GM23338 (cell line): ENCODE results near the gene POLG2. TPM values are rescaled to one million over a fixed set of nuclear protein-coding genes. Genes with fewer than 3 reads are reported as not detected.

Experiments
- ATAC-seq: fragments of 200-7000 bp; cut with Tn5 transposase; 3 replicates; pipeline ENCODE4 v1.9.1; 2020
- DNase-seq: peaks from one replicate; pipeline ENCODE4 v3.0.0-alpha.2; 2015; ENCODE audit warnings: low spot score
- H2AFZ ChIP-seq: fragments of 200-600 bp; sonication (generic); 2 replicates; pipeline ENCODE4 v1.8.0; 2016; ENCODE audit warnings: antibody characterized with exemption, mild to moderate bottlenecking, moderate library complexity
- H3F3A ChIP-seq: fragments of 200-600 bp; sonication (generic); replicated peaks from 2 replicates; pipeline ENCODE4 v1.8.0; 2017; ENCODE audit warnings: antibody characterized with exemption, mixed run types, low read depth
- H3K27ac ChIP-seq: fragments of 200-600 bp; sonication (generic); 2 replicates; pipeline ENCODE4 v1.6.1; 2016; ENCODE audit warnings: low read depth
- H3K27me3 ChIP-seq: fragments of 200-600 bp; sonication (generic); 2 replicates; pipeline ENCODE4 v1.8.0; 2016; ENCODE audit warnings: mild to moderate bottlenecking, mixed run types, moderate library complexity; ENCODE audit not compliant: insufficient read depth
- H3K36me3 ChIP-seq: fragments of 200-600 bp; sonication (generic); 2 replicates; pipeline ENCODE4 v1.8.0; 2016; ENCODE audit warnings: mild to moderate bottlenecking; ENCODE audit not compliant: insufficient read depth
- H3K4me1 ChIP-seq: fragments of 200-600 bp; sonication (generic); 2 replicates; pipeline ENCODE4 v1.8.0; 2016; ENCODE audit warnings: mild to moderate bottlenecking, moderate library complexity; ENCODE audit not compliant: insufficient read depth
- H3K4me2 ChIP-seq: fragments of 200-600 bp; sonication (generic); 2 replicates; pipeline ENCODE4 v1.7.1; 2017; ENCODE audit warnings: mixed run types
- H3K4me3 ChIP-seq: fragments of 200-600 bp; sonication (generic); 2 replicates; pipeline ENCODE4 v1.6.1; 2016; ENCODE audit warnings: mixed run types
- H3K79me2 ChIP-seq: fragments of 200-600 bp; sonication (generic); replicated peaks from 2 replicates; pipeline ENCODE4 v1.8.0; 2017; ENCODE audit warnings: mild to moderate bottlenecking; ENCODE audit not compliant: insufficient read depth
- H3K9me2 ChIP-seq: fragments of 200-600 bp; sonication (generic); 2 replicates; pipeline ENCODE4 v1.8.0; 2017; ENCODE audit not compliant: insufficient read depth
- H4K20me1 ChIP-seq: fragments of 200-600 bp; sonication (generic); replicated peaks from 2 replicates; pipeline ENCODE4 v1.8.0; 2017; ENCODE audit warnings: mild to moderate bottlenecking; ENCODE audit not compliant: insufficient read depth
- H3K27ac Mint-ChIP-seq: 2 replicates; pipeline ENCODE4 v1.8.0; 2020; ENCODE audit warnings: inconsistent platforms, mild to moderate bottlenecking, moderate library complexity, mixed read lengths
- H3K27me3 Mint-ChIP-seq: 3 replicates; pipeline ENCODE4 v1.8.0; 2022; ENCODE audit warnings: low read depth, mild to moderate bottlenecking, moderate library complexity, mixed read lengths, inconsistent platforms; ENCODE audit not compliant: insufficient read depth, poor library complexity
- H3K36me3 Mint-ChIP-seq: 3 replicates; pipeline ENCODE4 v1.8.0; 2021; ENCODE audit warnings: low read depth, mild to moderate bottlenecking, inconsistent platforms, moderate library complexity, mixed read lengths
- H3K4me1 Mint-ChIP-seq: 3 replicates; pipeline ENCODE4 v1.8.0; 2020; ENCODE audit warnings: mild to moderate bottlenecking, inconsistent platforms, mixed read lengths
- H3K4me3 Mint-ChIP-seq: 3 replicates; pipeline ENCODE4 v1.8.0; 2021; ENCODE audit warnings: moderate library complexity, mild to moderate bottlenecking, inconsistent platforms, mixed read lengths
- H3K9me3 Mint-ChIP-seq: 3 replicates; pipeline ENCODE4 v1.8.0; 2020; ENCODE audit warnings: moderate library complexity, mild to moderate bottlenecking, inconsistent platforms, mixed read lengths
- CTCF ChIP-seq, 2 experiments: fragments of 200-600 bp in 1 of 2; sonication (generic) in 1 of 2; conservative IDR thresholded peaks; 2 replicates each; pipeline versions ENCODE4 v1.5.1 to v1.6.1; 2016 to 2017; ENCODE audit warnings: antibody characterized with exemption in 2 of 2, low read depth in 2 of 2, mild to moderate bottlenecking in 2 of 2, moderate library complexity in 1 of 2
- EZH2 ChIP-seq: fragments of 200-600 bp; sonication (generic); IDR thresholded peaks from one replicate; pipeline ENCODE4 v1.8.0; 2017; ENCODE audit warnings: antibody characterized with exemption, mild to moderate bottlenecking, low read depth; ENCODE audit not compliant: unreplicated experiment
- JUNB ChIP-seq: IDR thresholded peaks from one replicate; pipeline ENCODE4 v1.6.1; 2016; ENCODE audit warnings: antibody characterized with exemption; ENCODE audit not compliant: unreplicated experiment
- NANOG ChIP-seq: IDR thresholded peaks from 2 replicates; pipeline ENCODE4 v1.6.1; 2016; ENCODE audit warnings: antibody characterized with exemption, borderline replicate concordance
- REST ChIP-seq: IDR thresholded peaks from one replicate; pipeline ENCODE4 v1.6.1; 2018; ENCODE audit warnings: antibody characterized with exemption; ENCODE audit not compliant: unreplicated experiment
- STAT1 ChIP-seq: IDR thresholded peaks from one replicate; pipeline ENCODE4 v1.6.1; 2016; ENCODE audit warnings: antibody characterized with exemption; ENCODE audit not compliant: unreplicated experiment
- ZNF114 ChIP-seq: fragments of 250-450 bp; sonication (Bioruptor Pico); IDR thresholded peaks from 2 replicates; pipeline ENCODE4 v1.5.0; 2020; ENCODE audit warnings: mild to moderate bottlenecking, moderate library complexity
- polyA plus RNA-seq: library from polyadenylated mRNA; unstranded; fragments of >200 nt; fragmentation: Nextera tagmentation; extraction: Ambion mirVana; gene quantifications from 2 replicates; pipeline ENCODE4 v1.2.1, GENCODE V29; 2016
- total RNA-seq: library from RNA; depleted of rRNA; stranded (reverse); fragments of >200 nt; shearing (Covaris generic); gene quantifications from 2 replicates; pipeline ENCODE4 v1.2.3, GENCODE V29; 2014

The POLG2 gene
- total and polyA plus RNA-seq, 2 experiments from 2014 or later: 20.2 to 28.0 TPM

GRCh38 chr17:64449545-64449944 lies 47.3 kb downstream of the POLG2 start:
- no peaks in the 10 kb centered on the region for H3K4me1 ChIP-seq
- H2AFZ ChIP-seq: peak overlapping the region; percentile 19; the same call in 1 of the 2 replicates
- Mint-ChIP-seq H3K27ac (no peak overlapping the region), H3K27me3 (peaks cover 2% of the 10 kb centered on the region), H3K9me3 (no peaks in the 10 kb centered on the region), H3K4me3 (no peak overlapping the region), H3K4me1 (peaks cover 2% of the 10 kb centered on the region; the same call in 1 of the 3 replicates), H3K36me3 (no peaks in the 10 kb centered on the region)
- no peak for TF ChIP-seq NANOG
- TF ChIP-seq ZNF114 (CRISPR knock-in tag): no peak
- no peak for TF ChIP-seq JUNB
- DNase-seq: no peak
- H3K27ac ChIP-seq: no peak overlapping the region
- H3K27me3 ChIP-seq: no peaks in the 10 kb centered on the region
- no peaks in the 10 kb centered on the region for H4K20me1 ChIP-seq
- no peak overlapping the region for H3K4me2 ChIP-seq
- no peaks in the 10 kb centered on the region for H3F3A ChIP-seq
- no peaks in the 10 kb centered on the region for H3K79me2 ChIP-seq
- no peak overlapping the region for H3K4me3 ChIP-seq
- ATAC-seq: no peak
- H3K9me2 ChIP-seq: no peaks in the 10 kb centered on the region
- no peaks in the 10 kb centered on the region for H3K36me3 ChIP-seq

- Histone ChIP-seq H3K27ac (no peak within 1 kb of the TSS), H3K27me3 (no peaks in the 10 kb centered on the region), H3F3A (no peaks in the 10 kb centered on the region), H3K79me2 (no peaks in the 10 kb centered on the region), H2AFZ (peak within 1 kb of the TSS; percentile 19; the same call in 1 of the 2 replicates), H3K9me2 (no peaks in the 10 kb centered on the region), H3K36me3 (no peaks in the 10 kb centered on the region), H3K4me1 (no peaks in the 10 kb centered on the region), H4K20me1 (no peaks in the 10 kb centered on the region), H3K4me2 (no peak within 1 kb of the TSS), H3K4me3 (no peak within 1 kb of the TSS)
- Mint-ChIP-seq H3K27me3 (peaks cover 2% of the 10 kb centered on the region), H3K27ac (no peak within 1 kb of the TSS), H3K4me3 (no peak within 1 kb of the TSS), H3K36me3 (no peaks in the 10 kb centered on the region), H3K9me3 (no peaks in the 10 kb centered on the region), H3K4me1 (peaks cover 2% of the 10 kb centered on the region; the same call in 1 of the 3 replicates)
- DNase-seq: no peak
- no peak for TF ChIP-seq STAT1
- TF ChIP-seq CTCF (conservative IDR thresholded peaks at IDR 0.05; ENCODE audit: low read depth in 2 of 2): no peak
- no peak for TF ChIP-seq EZH2
- no peak for TF ChIP-seq REST
- no peak for ATAC-seq
Measured at GRCh38 chr17:64448665-64449512, 48.0 kb downstream of the POLG2 start, which contains the start of gene MILR1. Gene MILR1 (plus strand): TSS chr17:64449115. CDS start chr17:64449169, 54 bp downstream.
